Type B pancreatic cell (in vitro differentiated cells): Measurements from ENCODE around the gene RAD9A. TPM values are rescaled to one million over a fixed set of nuclear protein-coding genes. Genes with fewer than 3 reads are reported as not detected.

Experiments used
- DNase-seq: peaks from one replicate; pipeline ENCODE4 v3.0.0; 2021; ENCODE audit warnings: mixed read lengths; ENCODE audit not compliant: unreplicated experiment; ENCODE audit errors: extremely low spot score
- H3K27ac Mint-ChIP-seq: 2 replicates; pipeline ENCODE4 v1.8.0; 2021; ENCODE audit warnings: mild to moderate bottlenecking, mixed read lengths
- H3K27me3 Mint-ChIP-seq: 2 replicates; pipeline ENCODE4 v1.8.0; 2021; ENCODE audit warnings: mixed read lengths
- H3K36me3 Mint-ChIP-seq: 2 replicates; pipeline ENCODE4 v1.8.0; 2021; ENCODE audit warnings: mixed read lengths
- H3K4me1 Mint-ChIP-seq: one replicate; pipeline ENCODE4 v1.8.0; 2021; ENCODE audit warnings: mixed read lengths; ENCODE audit not compliant: unreplicated experiment
- H3K4me3 Mint-ChIP-seq: 2 replicates; pipeline ENCODE4 v1.8.0; 2021; ENCODE audit warnings: mild to moderate bottlenecking, mixed read lengths
- H3K9me3 Mint-ChIP-seq: 2 replicates; pipeline ENCODE4 v1.8.0; 2021; ENCODE audit warnings: mixed read lengths
- CTCF ChIP-seq: fragments of 200-600 bp; sonication (generic); conservative IDR thresholded peaks from 2 replicates; pipeline ENCODE4 v1.5.0; 2021; ENCODE audit warnings: antibody characterized with exemption, mild to moderate bottlenecking
- total RNA-seq: library from RNA; stranded (reverse); gene quantifications from 2 replicates; pipeline ENCODE4 v1.2.1, GENCODE V29; 2021; ENCODE audit warnings: low replicate concordance

RAD9A gene
- total RNA-seq, 1 donor from 2014 or later = 41.2 TPM

- H3K36me3 Mint-ChIP-seq = no peaks in the 10 kb centered on the region
- peak overlapping the region; percentile 94 for H3K4me3 Mint-ChIP-seq
- peaks cover 33% of the 10 kb centered on the region for H3K4me1 Mint-ChIP-seq
- TF ChIP-seq CTCF = no peak
- H3K27ac Mint-ChIP-seq = peak overlapping the region; percentile 94
- no peak for DNase-seq
- H3K27me3 Mint-ChIP-seq = no peaks in the 10 kb centered on the region
- no peaks in the 10 kb centered on the region for H3K9me3 Mint-ChIP-seq
Observed at GRCh38 chr11:67352546-67353316, 39.1 kb upstream of the RAD9A start.

DNA sequence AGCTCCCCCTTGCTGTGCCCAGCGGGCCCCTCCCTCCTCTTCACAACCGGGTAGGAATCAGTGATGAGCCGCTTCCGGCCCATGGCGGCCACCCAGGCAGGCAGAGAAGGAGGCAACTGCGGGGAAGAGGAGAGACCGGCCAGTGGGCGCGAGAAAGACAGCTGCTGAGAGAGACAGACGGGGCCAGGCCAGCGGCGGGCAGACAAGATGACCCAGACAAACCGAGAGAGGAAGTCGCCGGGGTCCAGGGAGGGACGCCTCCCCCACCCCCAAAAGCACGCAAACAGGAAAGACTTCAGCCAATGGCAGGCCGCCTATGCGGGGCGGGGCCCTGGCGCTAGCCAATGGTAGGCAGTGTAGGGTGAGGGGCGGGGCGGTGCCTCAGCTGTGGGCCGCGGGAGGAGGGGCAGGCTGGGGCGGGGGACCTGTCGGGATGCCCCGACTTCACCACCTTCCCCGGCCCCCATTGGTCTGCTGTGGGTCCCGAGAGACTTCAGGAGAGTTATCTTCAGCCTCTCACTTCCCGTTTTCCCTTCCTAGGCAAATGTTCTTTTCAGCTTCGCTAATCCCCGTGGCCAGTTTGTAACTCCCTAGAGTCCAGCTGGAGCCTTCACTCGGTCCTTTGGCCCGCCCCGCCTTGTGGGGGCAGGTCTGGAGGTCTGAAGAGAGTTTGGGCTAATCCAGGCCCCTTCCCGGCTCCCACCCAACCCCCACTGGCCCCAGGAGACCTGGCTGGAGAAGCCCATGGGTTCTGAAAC is 38.3 kb upstream of the RAD9A start, which contains the start of gene POLD4:
Gene POLD4 (minus strand): TSS at position 230 of the 758 bp plus-strand sequence. CDS start 147 bp downstream, at position 83.
- Mint-ChIP-seq H3K27ac (peak within 1 kb of the TSS; percentile 94), H3K36me3 (no peaks in the 10 kb centered on the region), H3K4me3 (peak within 1 kb of the TSS; percentile 94), H3K9me3 (no peaks in the 10 kb centered on the region), H3K27me3 (no peaks in the 10 kb centered on the region), H3K4me1 (peaks cover 38% of the 10 kb centered on the region)
- DNase-seq = peak; percentile 94
- no peak for TF ChIP-seq CTCF

- Mint-ChIP-seq H3K4me1 (peaks cover 30% of the 10 kb centered on the region), H3K27me3 (no peaks in the 10 kb centered on the region), H3K9me3 (no peaks in the 10 kb centered on the region), H3K4me3 (peak overlapping the region; percentile 94), H3K36me3 (no peaks in the 10 kb centered on the region), H3K27ac (peak overlapping the region; percentile 94)
- TF ChIP-seq CTCF = no peak
- no peak for DNase-seq
Observed at GRCh38 chr11:67354075-67355022, 37.4 kb upstream of the RAD9A start.

DNA sequence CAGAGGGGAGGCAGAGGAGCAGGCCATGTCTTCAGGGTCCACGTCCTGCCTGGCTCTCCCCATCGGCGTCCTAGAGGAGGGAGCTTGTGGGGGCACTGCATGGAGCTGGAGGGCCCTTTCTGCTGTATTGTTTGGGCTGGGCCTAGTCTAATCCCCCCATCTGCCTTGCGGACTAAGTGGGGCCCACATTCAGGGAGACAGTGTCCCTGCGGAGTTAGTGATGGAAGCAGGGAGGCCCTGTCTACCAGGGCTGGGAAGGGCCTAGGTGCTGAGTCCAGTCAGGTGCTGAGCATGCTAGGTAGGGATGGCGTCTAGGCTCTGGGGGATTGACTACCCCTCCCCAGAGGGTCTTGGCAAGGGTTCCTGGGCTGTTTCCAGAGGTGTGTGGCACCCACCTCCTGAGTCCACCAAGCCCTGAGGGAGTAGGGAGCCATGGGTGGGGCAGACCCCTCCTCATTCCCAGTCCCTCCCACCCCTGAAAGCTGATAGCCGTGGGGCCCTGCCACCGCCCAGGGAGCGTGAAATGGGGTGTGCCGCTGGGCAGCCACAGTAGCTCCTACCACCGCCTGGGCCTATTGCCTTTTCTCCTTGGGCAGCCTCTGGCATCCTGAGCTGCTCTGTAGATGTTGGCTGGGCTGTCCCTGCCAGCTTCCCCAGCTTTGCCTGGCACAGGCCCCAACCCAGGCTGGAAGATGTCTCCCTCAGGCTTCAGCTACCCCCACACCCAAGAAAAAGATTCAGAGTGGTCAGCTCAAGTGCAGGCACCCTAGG is 36.6 kb upstream of the RAD9A start:
- Mint-ChIP-seq H3K4me1 (peaks cover 30% of the 10 kb centered on the region), H3K36me3 (no peaks in the 10 kb centered on the region), H3K27ac (peak overlapping the region; percentile 94), H3K4me3 (no peak overlapping the region), H3K9me3 (no peaks in the 10 kb centered on the region), H3K27me3 (no peaks in the 10 kb centered on the region)
- no peak for TF ChIP-seq CTCF
- DNase-seq = no peak
